Measurements from ENCODE around the gene ASB4.

DNA sequence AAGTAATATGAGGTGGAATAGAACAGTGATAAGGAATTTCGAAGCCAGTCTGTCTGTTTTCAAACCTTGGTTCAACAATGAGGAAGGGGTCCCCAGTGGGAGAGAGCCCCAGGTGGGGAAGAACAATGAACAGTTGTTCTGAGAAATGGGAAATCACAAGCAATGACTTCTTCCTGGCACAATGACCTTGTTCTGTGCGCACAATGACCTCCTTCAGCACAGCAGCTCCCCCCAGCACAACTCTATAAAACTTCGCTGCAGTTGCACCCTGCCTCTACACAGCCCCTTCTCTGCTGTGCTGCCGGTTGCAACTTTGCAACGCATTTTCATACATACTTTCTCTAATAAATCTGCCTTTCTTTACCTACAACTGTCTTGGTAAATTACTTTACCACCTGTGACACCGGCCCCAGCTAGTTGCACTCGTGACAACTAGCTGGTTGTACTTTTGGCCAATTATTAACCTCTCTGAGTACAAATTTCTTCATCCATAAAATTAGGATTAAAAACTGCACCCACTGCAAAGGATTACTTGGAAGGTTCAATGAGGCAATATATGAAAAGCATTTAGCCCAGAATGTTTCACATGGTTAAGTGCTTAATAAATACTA lies 40.5 kb downstream of the ASB4 start:
- TF ChIP-seq, protein P1, sequence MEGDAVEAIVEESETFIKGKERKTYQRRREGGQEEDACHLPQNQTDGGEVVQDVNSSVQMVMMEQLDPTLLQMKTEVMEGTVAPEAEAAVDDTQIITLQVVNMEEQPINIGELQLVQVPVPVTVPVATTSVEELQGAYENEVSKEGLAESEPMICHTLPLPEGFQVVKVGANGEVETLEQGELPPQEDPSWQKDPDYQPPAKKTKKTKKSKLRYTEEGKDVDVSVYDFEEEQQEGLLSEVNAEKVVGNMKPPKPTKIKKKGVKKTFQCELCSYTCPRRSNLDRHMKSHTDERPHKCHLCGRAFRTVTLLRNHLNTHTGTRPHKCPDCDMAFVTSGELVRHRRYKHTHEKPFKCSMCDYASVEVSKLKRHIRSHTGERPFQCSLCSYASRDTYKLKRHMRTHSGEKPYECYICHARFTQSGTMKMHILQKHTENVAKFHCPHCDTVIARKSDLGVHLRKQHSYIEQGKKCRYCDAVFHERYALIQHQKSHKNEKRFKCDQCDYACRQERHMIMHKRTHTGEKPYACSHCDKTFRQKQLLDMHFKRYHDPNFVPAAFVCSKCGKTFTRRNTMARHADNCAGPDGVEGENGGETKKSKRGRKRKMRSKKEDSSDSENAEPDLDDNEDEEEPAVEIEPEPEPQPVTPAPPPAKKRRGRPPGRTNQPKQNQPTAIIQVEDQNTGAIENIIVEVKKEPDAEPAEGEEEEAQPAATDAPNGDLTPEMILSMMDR (IDR thresholded peaks at IDR 0.05) = no peak
- TF ChIP-seq POLR2A (IDR thresholded peaks at IDR 0.05) = no peak

Measured in adrenal gland (tissue), 5 donors.